KBM-7 (cell line): ENCODE measurements around the gene LRFN2.

Experiments used
- DNase-seq: peaks from one replicate; pipeline ENCODE4 v3.0.0-alpha.2; 2015
- in situ Hi-C: fragments of 300-500 bp; cut with MboI; formaldehyde crosslinking; loops from 2 replicates; pipeline ENCODE4 v1.14.3; 2020; ENCODE audit warnings: low sequenced_read_pairs, low pct_unique_long_range_greater_than_20kb, mixed read lengths

LRFN2 gene

DNA sequence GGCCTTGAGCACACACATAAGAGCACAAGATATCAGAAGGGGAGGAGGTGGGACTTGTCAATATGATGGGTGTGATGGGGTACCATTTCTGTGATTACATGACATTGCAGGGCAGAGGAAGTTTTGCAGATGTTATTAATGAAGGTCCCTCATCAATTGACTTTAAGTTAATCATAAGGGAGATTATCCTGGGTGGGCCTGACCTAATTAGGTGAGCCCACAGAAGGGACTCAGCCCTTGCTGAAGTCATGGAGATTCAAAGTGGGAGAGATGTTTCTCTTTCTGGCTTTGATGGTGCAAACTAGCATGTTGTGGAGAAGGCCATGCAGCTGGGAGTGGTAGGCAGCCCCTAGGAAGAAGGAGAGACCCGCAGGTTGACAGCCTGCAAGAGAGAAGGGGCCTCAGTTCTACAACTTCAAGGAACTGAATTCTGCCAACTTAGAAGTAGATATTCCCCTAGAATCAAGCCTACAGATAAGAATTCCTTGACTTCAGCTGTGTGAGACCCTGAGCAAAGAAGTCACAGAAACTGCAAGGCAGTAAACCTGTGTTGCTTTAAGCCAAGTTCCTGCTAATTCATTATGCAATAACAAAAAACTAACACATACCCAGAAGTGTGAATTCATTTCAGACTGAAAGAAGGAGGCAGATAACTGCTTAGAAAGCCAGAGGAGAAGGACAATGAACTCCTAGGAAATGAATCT lies 131.3 kb downstream of the LRFN2 start:
- DNase-seq, result no peak
- in situ Hi-C loops, result no loop called here

DNA sequence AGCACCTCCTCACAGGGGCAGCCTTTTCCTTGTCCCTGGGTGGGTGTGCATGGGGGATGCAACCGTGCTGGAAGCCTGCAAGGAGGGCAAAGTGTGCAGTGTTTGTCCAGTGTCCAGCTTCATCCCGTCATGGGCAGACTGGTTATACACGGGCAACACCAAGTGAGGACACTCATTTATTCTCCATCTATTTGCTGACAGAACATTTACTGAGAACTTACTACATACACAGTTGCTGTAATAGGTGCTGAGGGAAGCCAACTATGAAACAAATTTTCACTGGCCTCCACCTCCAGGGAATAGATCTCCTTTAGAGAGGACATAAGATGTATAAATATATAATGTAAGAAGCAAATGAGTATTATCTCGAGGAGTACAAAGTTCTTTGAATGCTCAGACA lies 136.7 kb downstream of the LRFN2 start:
- DNase-seq, result no peak
- in situ Hi-C loops, result no loop called here

DNA sequence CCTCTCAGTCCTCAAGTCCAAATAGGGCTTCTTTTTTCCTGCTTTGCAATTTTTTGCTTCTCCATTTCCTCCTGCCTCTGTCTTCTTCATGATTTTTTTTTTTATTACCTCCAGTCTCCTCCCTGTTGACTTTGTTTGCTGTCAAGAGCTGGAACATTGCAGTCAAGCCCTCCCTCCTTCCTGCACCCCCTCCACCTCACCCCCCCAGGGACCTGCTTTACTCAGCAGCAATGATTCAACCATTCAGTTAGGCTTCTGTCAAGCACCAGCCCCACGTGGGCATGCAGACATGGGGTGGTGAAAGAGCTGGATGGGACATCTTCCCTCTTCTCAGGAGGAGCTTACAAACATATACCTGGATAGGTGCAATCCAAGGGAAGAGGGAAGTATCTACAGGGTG lies 142.4 kb downstream of the LRFN2 start:
- DNase-seq, result no peak
- in situ Hi-C loops, result no loop called here

GRCh38 chr6:40444312-40444711 lies 142.9 kb downstream of the LRFN2 start:
- no peak for DNase-seq
- in situ Hi-C loops, result no loop called here

DNA sequence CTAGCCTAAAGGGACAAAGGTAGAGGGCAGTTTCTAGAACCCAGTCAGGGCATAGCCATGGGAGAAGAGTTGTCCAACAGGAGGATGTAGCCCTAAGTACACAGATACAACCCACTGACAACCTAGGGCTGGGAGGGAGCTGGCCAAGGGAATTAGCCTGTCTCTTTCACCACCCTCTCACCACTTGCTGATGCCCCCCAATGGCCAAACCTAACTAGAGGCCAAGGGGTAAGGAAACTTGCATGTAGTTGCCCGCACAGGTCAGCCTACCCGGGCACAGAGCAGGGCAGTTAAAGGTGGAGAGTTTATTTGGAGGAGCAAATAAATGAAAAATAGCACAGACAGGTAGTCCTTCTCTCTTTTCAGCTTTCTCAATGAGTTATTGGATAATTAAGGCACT lies 143.3 kb downstream of the LRFN2 start:
- in situ Hi-C loops, result no loop called here
- DNase-seq, result no peak

GRCh38 chr6:40442591-40442990 lies 144.6 kb downstream of the LRFN2 start:
- DNase-seq, result no peak
- in situ Hi-C loops, result no loop called here

DNA sequence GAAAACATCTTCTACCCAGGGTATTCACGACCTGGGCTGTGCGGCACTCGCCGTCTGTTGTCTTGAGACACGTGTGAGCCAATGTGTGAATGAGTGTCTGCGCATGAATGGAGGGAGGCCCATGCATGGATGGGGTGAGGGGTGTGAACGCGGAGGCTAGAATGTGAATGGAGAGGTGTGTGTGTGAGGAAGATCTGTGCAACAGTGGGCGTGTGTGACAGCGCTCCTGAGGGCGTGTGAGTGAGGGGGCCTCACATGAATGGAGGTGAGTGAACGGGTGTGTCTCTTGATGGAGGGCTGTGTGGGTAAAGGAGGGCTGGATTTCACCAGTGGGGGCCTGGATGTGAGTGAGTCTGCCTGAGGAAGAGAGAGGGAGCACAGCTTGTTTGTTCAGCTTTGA lies 146.0 kb downstream of the LRFN2 start:
- no peak for DNase-seq
- in situ Hi-C loops, result no loop called here

DNA sequence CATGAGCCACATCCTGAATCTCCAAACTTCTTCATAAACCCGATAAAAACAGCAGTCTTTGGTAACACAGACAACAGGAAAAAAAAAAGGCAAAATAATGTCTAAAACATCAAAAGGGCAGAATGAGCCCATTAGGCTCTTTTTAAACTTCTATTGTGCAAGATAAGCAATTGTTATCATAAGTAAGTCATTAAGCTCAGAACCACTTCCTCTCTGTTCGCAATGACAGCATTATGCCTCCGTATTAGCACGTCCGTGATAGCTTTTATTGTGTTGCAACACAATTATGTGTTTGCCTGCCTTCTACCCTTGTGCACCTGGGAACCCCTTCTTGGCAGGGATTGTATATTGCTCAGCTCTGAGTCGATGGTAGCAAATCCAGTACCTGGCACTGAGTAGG lies 147.1 kb downstream of the LRFN2 start:
- in situ Hi-C loops, result no loop called here

DNA sequence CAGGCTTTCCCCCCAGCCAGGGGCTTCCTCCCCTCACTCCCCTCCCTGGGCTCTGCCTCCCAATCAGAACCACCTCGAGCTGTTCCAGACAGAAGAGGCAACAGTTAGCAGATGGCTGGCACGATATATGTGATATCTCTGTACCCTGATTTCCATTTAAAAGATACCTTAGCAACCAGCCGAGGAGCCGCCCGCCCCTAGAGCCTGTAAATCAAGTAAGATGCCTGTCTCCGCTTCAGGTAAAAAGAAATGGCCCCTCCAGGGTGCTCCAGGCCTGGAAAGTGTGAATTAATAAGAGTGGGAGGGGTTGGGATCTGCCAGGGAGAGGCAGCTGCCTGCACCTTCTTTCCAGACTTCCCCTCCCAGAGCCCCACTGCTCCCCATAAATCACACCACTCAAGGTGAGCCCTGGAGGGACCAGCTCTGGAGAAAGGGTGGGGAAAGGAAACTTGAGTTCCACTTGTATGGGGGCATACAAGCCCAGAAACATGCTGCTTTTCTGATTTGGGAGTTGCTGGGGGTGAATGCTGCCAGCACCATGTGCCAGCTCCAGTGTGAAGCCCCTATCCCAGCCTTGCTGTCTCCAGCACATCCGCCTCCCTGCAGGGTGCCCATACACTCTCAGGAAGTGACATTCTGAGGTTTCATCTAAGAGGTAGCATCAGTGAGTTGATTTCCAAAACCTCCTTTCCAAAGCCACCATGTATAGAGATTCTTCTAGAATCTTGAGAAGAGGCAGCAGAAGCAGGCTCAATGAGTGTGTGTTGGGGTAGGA lies 148.0 kb downstream of the LRFN2 start:
- in situ Hi-C loops, result no loop called here
- no peak for DNase-seq

More for the DNA sequence above, 147.1 kb downstream of the LRFN2 start:
- DNase-seq, result no peak

DNA sequence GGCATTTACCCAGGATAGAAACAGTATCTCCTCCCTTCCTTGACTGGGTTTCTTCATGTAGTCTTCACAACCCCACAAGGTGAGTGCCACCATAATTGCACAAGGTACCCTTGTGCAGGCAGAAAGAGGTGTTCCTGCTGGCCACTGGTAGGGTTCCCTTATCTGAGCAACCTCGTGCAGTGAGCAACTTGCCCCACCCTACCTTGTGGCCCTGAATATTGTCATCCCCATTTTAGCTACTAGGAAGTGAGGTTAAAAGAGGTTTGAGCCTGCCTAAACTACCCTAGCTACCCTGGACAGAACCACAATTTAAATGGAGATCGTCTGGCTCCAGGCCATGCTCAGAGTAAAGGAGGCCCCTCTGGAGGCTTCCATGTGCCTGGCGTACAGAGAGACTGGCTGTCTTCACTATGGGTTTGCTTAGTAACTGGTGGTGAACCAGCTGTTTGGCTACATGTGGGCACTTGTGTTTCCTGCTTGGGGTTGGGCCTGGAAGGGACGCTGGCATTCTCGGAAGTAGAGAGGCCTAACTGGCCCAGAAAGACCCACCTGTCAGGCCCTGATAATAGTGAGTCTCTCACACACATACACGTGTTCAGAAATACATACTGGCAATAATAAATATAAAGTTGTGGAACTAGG lies 148.8 kb downstream of the LRFN2 start:
- in situ Hi-C loops, result no loop called here
- no peak for DNase-seq

DNA sequence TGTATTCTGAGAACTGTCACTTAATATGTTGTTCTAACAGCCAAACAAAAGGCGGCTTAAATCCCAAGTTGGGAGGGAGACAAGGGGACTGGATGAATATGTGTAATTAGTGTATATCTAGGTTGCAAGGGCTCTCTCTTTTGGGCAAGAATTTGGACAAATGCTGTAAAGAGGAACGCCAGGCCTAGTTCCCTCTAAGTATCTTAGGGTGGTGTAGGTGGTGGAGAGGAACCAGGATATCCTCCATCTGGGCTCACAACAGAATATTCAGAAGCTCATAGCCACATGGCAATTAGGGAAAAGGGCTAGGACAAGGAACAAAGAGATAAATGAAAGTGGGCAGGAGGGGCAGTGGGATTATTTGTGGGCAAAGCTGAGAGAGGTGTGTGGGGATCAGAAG lies 149.5 kb downstream of the LRFN2 start:
- in situ Hi-C loops, result no loop called here
- DNase-seq, result no peak

DNA sequence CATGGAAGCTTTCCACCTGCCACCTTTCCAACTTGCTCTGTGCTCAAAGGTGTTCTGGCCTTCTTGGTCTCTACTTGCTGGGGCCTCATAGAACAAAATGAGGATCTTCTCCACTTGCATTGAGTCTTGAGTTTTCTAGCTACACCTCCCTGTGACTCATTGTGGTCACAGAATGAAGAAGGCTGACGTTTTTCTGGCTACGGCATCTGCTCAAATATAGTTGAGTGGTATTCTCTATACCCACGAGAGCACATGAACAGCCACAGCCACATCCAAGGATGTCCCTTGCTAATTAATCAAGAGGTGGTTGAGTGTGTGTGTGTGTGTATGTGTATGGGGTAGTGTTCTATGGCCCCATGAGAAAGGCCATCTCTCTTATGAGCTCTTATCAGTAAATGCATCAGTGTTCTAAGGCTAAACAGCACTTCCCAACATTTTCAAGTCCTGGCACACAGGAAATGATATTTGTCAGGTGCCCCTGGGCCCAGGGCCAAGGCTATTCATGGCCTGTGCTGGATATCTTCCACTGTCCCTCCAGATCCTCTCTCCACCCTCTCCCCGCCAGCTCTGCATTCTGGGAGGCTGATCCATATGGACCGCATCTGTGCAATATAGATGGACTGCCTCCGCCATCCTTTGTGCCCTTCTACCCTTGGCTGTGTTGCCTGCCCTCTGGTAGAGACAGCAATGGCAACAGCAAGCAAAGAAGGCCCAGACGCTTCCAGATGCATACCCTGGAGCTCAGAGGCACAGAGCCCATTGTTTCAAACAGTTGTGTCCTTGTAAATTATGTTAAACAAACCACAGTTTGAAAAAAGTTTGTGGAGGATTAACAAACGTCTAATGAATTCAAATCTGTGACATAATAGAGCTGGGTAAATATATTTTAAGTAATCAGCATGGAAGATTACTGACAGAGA lies 150.2 kb downstream of the LRFN2 start:
- no peak for DNase-seq
- in situ Hi-C loops, result no loop called here

DNA sequence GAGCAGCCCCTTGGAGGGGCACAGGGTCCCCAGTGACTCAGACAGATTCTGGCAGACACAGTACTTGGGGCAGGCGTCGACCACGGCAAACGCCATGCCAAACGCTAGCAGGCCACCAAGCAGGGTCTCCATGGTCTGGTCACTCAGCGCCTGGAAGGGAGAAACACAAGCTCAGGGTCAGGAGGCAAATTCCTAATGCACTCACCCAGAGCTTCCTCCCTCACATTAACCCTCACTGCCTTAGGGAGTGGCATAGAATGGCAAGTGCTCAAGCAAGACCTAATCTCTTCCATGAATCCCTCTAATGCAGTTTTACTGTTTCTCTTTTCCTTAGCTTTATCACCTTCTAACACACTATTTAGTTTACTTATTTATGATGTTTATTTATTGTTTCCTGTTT lies 154.2 kb downstream of the LRFN2 start:
- DNase-seq, result no peak
- in situ Hi-C loops, result no loop called here

GRCh38 chr6:40431706-40432105 lies 155.5 kb downstream of the LRFN2 start:
- in situ Hi-C loops, result no loop called here
- no peak for DNase-seq

- no peak for DNase-seq
- in situ Hi-C loops, result no loop called here
Observed at GRCh38 chr6:40427196-40427595, 160.0 kb downstream of the LRFN2 start.

DNA sequence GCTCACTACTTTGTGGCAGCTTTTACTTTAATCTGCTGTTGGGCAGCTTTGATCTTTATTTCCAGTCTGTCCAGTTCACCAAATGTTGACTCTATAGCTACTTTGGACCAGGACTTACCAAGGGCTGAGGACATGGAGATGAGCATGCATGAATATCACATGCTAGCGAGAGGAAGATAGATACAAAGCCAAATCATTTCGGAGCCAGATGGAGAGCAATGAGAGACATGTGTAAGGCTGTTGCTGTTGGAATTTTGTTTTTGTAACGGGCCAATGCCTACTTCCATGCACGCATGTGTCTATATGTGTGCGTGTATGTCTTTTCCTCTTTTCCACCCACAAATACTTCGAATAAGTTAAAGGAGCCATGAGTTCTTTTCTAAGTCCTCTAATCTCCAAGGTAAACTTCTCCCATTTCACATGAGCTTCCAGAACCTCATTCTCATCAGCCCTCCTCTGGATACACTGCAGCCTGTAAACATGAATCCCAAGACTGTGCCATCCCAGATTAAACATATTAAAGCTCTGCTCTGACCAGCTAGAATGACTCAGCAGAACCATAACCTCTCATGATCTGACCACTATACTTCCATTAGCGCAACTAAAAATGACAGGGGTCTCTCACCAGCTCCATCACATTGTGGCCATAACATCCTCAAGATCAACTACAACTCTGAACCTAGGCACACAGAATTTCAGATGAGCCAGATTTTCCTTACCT lies 160.7 kb downstream of the LRFN2 start:
- DNase-seq, result no peak
- in situ Hi-C loops, result no loop called here

GRCh38 chr6:40425192-40425919 lies 161.8 kb downstream of the LRFN2 start:
- in situ Hi-C loops, result no loop called here
- no peak for DNase-seq

GRCh38 chr6:40422046-40422445 lies 165.1 kb downstream of the LRFN2 start:
- in situ Hi-C loops, result no loop called here
- DNase-seq, result no peak
